ENCODE results near the gene TRIM46.

GRCh38 chr1:155160128-155160527 lies 13.5 kb upstream of the TRIM46 start:
- no peak for TF ChIP-seq SMC3 (IDR thresholded peaks at IDR 0.05)
- no peak for TF ChIP-seq MYC (IDR thresholded peaks at IDR 0.05; ENCODE audit: borderline replicate concordance, low read length)
- no peak for TF ChIP-seq CTCF (IDR thresholded peaks at IDR 0.05)
- TF ChIP-seq KDM1A (IDR thresholded peaks at IDR 0.05; ENCODE audit: low read depth), result no peak
- no peak for TF ChIP-seq POLR2A (IDR thresholded peaks at IDR 0.05; ENCODE audit: low read length)
